ENCODE data around the gene STAT2. TPM values are rescaled to one million over a fixed set of nuclear protein-coding genes. Genes with fewer than 3 reads are reported as not detected.
"Not testable (repeated sequence)": the region's sequence is repeated elsewhere in the genome, so short reads cannot be mapped to it uniquely, and the experiment has no call there.

Gene STAT2
- polyA plus RNA-seq, 6 donors from 2014 or later: 119 to 150 (median 131) TPM

- Mint-ChIP-seq H3K4me3 (peak overlapping the region; percentile 80 to 99 (median 96)), H3K4me1 (peaks cover 30 to 48% (median 31%) of the 10 kb centered on the region in 3 donors), H3K27me3 (no peaks in the 10 kb centered on the region), H3K36me3 (no peaks in the 10 kb centered on the region), H3K27ac (peak overlapping the region; percentile 99 to 100 (median 100)), H3K9me3 (peaks cover 0 to 2% (median 0%) of the 10 kb centered on the region in 7 donors)
- DNase-seq: no peak
- peak; percentile 6 to 8 for ATAC-seq (ENCODE audit: low read depth in 2 of 2)
Observed at GRCh38 chr12:56333197-56333678, 26.7 kb downstream of the STAT2 start.

GRCh38 chr12:56332512-56333196, 27.3 kb downstream of the STAT2 start:
- DNase-seq (no peak), ATAC-seq (ENCODE audit: low read depth in 2 of 2) (no peak)
- Mint-ChIP-seq H3K4me3 (peak overlapping the region; percentile 80 to 99 (median 96)), H3K27me3 (no peaks in the 10 kb centered on the region), H3K9me3 (peaks cover 0 to 2% (median 0%) of the 10 kb centered on the region in 7 donors), H3K27ac (peak overlapping the region; percentile 99 to 100 (median 100)), H3K4me1 (peaks cover 27 to 42% (median 28%) of the 10 kb centered on the region in 3 donors), H3K36me3 (peaks cover 0 to 5% of the 10 kb centered on the region in 2 donors)

GRCh38 chr12:56330936-56331490, 28.9 kb downstream of the STAT2 start:
- Mint-ChIP-seq H3K9me3 (peaks cover 0 to 2% (median 0%) of the 10 kb centered on the region in 7 donors), H3K27ac (peak overlapping the region in 3 of 6 donors; percentile 33 to 100 (median 49))

DNA sequence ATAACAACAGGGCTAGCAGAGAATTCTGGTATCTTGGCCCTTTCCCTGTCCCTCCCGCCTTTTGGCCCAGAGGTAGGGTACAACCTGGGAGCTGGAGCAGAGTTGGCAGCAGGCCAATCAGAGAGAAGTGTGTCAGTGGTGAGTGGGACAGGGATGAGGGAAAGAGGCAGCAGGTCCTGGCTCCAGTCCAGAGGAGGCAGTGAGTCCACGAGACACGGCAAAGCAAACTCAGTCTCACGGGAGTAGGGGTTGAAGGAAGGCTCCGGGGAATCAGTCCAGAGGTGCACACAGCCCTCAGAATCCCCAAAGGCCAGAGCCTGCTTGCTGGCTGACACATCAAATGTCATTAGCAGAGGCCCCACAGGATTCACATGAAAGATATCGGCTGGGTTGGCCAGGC, 33.4 kb downstream of the STAT2 start:
- Mint-ChIP-seq H3K27me3 (no peaks in the 10 kb centered on the region), H3K4me3 (no peak overlapping the region), H3K36me3 (peaks cover 32 to 46% of the 10 kb centered on the region in 2 donors), H3K9me3 (no peaks in the 10 kb centered on the region), H3K27ac (peak overlapping the region in 1 of 6 donors; percentile 70), H3K4me1 (peaks cover 5 to 11% (median 7%) of the 10 kb centered on the region in 3 donors)
- ATAC-seq (ENCODE audit: low read depth in 2 of 2) (no peak), DNase-seq (no peak)

More at GRCh38 chr12:56330936-56331490, 28.9 kb downstream of the STAT2 start:
- Mint-ChIP-seq H3K4me1 (peaks cover 23 to 33% (median 31%) of the 10 kb centered on the region in 3 donors), H3K36me3 (peaks cover 12 to 16% of the 10 kb centered on the region in 2 donors), H3K27me3 (no peaks in the 10 kb centered on the region), H3K4me3 (peak overlapping the region in 3 of 8 donors; percentile 26 to 36 (median 28))
- ATAC-seq (ENCODE audit: low read depth in 2 of 2) (no peak), DNase-seq (no peak)

GRCh38 chr12:56326126-56326525, 33.8 kb downstream of the STAT2 start:
- peak overlapping the region in 1 of 6 donors; percentile 70 for H3K27ac Mint-ChIP-seq
- H3K36me3 Mint-ChIP-seq: peaks cover 32 to 46% of the 10 kb centered on the region in 2 donors

GRCh38 chr12:56324206-56324605, 35.7 kb downstream of the STAT2 start:
- Mint-ChIP-seq H3K27me3 (no peaks in the 10 kb centered on the region), H3K9me3 (no peaks in the 10 kb centered on the region), H3K4me3 (no peak overlapping the region), H3K4me1 (peaks cover 2 to 11% (median 3%) of the 10 kb centered on the region in 3 donors), H3K27ac (peak overlapping the region in 1 of 6 donors; percentile 74), H3K36me3 (peaks cover 32 to 54% of the 10 kb centered on the region in 2 donors)
- no peak for ATAC-seq (ENCODE audit: low read depth in 2 of 2)
- DNase-seq: no peak

More at GRCh38 chr12:56326126-56326525, 33.8 kb downstream of the STAT2 start:
- Mint-ChIP-seq H3K27me3 (no peaks in the 10 kb centered on the region), H3K9me3 (no peaks in the 10 kb centered on the region), H3K4me3 (no peak overlapping the region), H3K4me1 (peaks cover 4 to 11% (median 5%) of the 10 kb centered on the region in 3 donors)
- ATAC-seq (ENCODE audit: low read depth in 2 of 2) (no peak), DNase-seq (no peak)

GRCh38 chr12:56321610-56322009, 38.3 kb downstream of the STAT2 start:
- H3K27ac Mint-ChIP-seq; H3K4me1 Mint-ChIP-seq; ATAC-seq (ENCODE audit: low read depth in 2 of 2); H3K27me3 Mint-ChIP-seq; H3K4me3 Mint-ChIP-seq; DNase-seq; H3K9me3 Mint-ChIP-seq: not testable (repeated sequence)
- H3K36me3 Mint-ChIP-seq: peaks cover 28 to 44% of the 10 kb centered on the region in 2 donors

- no peak for DNase-seq
- Mint-ChIP-seq H3K36me3 (peaks cover 23 to 38% of the 10 kb centered on the region in 2 donors), H3K4me3 (no peak overlapping the region), H3K9me3 (no peaks in the 10 kb centered on the region), H3K4me1 (peaks cover 0 to 7% (median under 1%) of the 10 kb centered on the region in 3 donors), H3K27me3 (no peaks in the 10 kb centered on the region), H3K27ac (no peak overlapping the region)
- no peak for ATAC-seq (ENCODE audit: low read depth in 2 of 2)
Observed at GRCh38 chr12:56321027-56321426, 38.9 kb downstream of the STAT2 start.

GRCh38 chr12:56317675-56318074, 42.2 kb downstream of the STAT2 start:
- H3K9me3 Mint-ChIP-seq: no peaks in the 10 kb centered on the region
- ATAC-seq (ENCODE audit: low read depth in 2 of 2) (no peak), DNase-seq (no peak)
- peak overlapping the region in 4 of 6 donors; percentile 8 to 63 (median 58) for H3K27ac Mint-ChIP-seq
- H3K36me3 Mint-ChIP-seq: peaks cover 4 to 9% of the 10 kb centered on the region in 2 donors
- H3K27me3 Mint-ChIP-seq: no peaks in the 10 kb centered on the region
- peak overlapping the region in 3 of 8 donors; percentile 6 to 49 (median 20) for H3K4me3 Mint-ChIP-seq
- H3K4me1 Mint-ChIP-seq: peaks cover 7 to 24% (median 13%) of the 10 kb centered on the region in 3 donors

DNA sequence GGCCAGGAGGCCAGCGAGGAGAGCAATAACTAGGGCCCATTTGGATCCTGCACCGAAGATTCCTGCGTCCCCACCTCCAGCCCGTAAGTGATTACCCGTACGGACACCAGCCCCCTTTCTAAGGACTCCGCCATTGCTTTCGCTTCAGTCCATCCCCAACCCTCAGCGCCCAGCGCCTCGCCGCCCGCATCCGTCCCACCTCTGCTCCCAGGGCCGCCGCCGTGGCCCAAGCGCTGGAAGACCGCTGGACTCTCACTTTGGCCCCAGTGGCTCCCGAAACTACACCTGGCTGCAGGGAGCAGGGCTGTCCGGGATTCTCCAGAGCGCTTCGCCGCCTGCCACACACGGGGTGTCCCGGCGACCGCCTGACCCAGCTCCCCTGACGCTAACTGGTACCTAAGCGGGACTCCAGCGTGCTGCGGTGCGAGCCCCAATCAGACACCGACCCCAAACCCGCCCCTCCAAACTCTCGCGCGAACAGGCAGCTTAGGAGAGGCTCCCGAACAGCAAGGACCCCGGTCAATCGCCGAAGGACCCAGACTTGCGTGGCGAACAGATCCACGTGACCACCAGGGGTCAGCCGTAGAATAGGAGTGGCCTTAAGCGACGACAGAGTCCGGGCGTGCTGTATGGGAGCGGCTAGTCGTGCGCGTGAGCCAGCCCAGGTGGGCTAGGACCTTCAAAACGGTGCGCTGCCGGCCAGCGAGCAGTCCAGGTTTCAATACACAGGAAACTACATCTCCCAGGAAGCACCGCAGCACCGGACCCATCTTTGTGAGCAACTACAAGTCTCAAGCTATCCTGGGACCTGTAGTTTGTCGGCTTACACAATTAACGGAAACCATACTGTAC, 44.1 kb downstream of the STAT2 start, which contains the start of gene CNPY2:
CNPY2 (minus strand) TSS at position 367 of the 852 bp plus-strand sequence. CDS start 771 bp downstream, outside the sequence.
- peak; percentile 97 for DNase-seq
- no peaks in the 10 kb centered on the region for H3K27me3 Mint-ChIP-seq
- no peaks in the 10 kb centered on the region for H3K9me3 Mint-ChIP-seq
- H3K36me3 Mint-ChIP-seq: peaks cover 4 to 8% of the 10 kb centered on the region in 2 donors
- H3K4me1 Mint-ChIP-seq: peaks cover 7 to 24% (median 13%) of the 10 kb centered on the region in 3 donors
- peak within 1 kb of the TSS; percentile 94 to 99 (median 99) for H3K27ac Mint-ChIP-seq
- peak within 1 kb of the TSS; percentile 93 to 99 (median 99) for H3K4me3 Mint-ChIP-seq
- ATAC-seq (ENCODE audit: low read depth in 2 of 2): peak; percentile 89

DNA sequence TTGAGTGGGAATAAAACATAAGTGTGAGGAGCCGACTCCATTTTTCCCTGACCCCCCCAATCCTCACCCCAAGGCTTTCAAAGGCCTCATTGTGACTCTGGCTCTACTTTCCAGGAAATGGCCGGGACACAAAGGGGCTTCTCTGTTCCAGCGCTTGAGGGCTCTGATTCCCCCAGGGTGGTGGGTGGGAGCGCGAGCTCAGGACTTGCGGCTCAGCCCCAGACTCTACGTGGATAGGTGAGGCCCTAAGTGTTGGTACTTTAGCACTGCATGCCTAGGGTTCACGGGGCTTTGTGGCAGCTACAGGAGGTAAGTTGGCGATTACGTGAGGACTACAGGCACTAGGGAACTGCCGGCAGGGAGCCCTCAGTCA, 44.7 kb downstream of the STAT2 start:
- ATAC-seq (ENCODE audit: low read depth in 2 of 2) (peak in 1 of 2 donors; percentile 0), DNase-seq (no peak)
- no peaks in the 10 kb centered on the region for H3K9me3 Mint-ChIP-seq
- peak overlapping the region; percentile 94 to 99 (median 99) for H3K27ac Mint-ChIP-seq
- peak overlapping the region; percentile 93 to 99 (median 99) for H3K4me3 Mint-ChIP-seq
- H3K36me3 Mint-ChIP-seq: peaks cover 4 to 8% of the 10 kb centered on the region in 2 donors
- no peaks in the 10 kb centered on the region for H3K27me3 Mint-ChIP-seq
- peaks cover 7 to 24% (median 13%) of the 10 kb centered on the region in 3 donors for H3K4me1 Mint-ChIP-seq

GRCh38 chr12:56311003-56311402, 48.9 kb downstream of the STAT2 start:
- Mint-ChIP-seq H3K4me1 (peaks cover 7 to 17% (median 13%) of the 10 kb centered on the region in 3 donors), H3K36me3 (peaks cover 0 to 6% of the 10 kb centered on the region in 2 donors), H3K4me3 (no peak overlapping the region), H3K9me3 (no peaks in the 10 kb centered on the region), H3K27ac (peak overlapping the region in 1 of 6 donors; percentile 89), H3K27me3 (no peaks in the 10 kb centered on the region)
- no peak for DNase-seq
- ATAC-seq (ENCODE audit: low read depth in 2 of 2): no peak

- Mint-ChIP-seq H3K36me3 (peaks cover 0 to 6% of the 10 kb centered on the region in 2 donors), H3K9me3 (no peaks in the 10 kb centered on the region), H3K27ac (peak overlapping the region in 2 of 6 donors; percentile 34 to 38), H3K4me1 (no peaks in the 10 kb centered on the region), H3K4me3 (no peak overlapping the region), H3K27me3 (no peaks in the 10 kb centered on the region)
- DNase-seq (no peak), ATAC-seq (ENCODE audit: low read depth in 2 of 2) (no peak)
Observed at GRCh38 chr12:56308714-56309113, 51.2 kb downstream of the STAT2 start.

Data from naive B cell (primary cell).